Activated T-cell treated with anti-CD3 and anti-CD28 coated beads, Interleukin-2, amount 50 U/mL, for 48 hours (primary cell): Measurements from ENCODE around the gene FCGR1A.
"Not testable (repeated sequence)": the region's sequence is repeated elsewhere in the genome, so short reads cannot be mapped to it uniquely, and the experiment has no call there.

ENCODE experiments used
- DNase-seq, 2 experiments: peaks; one replicate each; pipeline ENCODE4 v3.0.0-alpha.2; 2020

The FCGR1A gene

GRCh38 chr1:149778313-149778712 lies 4.2 kb upstream of the FCGR1A start:
- not testable (repeated sequence) for DNase-seq

GRCh38 chr1:149781413-149781984 lies 995 bp upstream of the FCGR1A start:
- DNase-seq, result peak; percentile 35 to 38

GRCh38 chr1:149783289-149783688 lies 795 bp downstream of the FCGR1A start:
- DNase-seq, result not testable (repeated sequence)

- DNase-seq, result not testable (repeated sequence)
Measured at GRCh38 chr1:149783868-149784267, 1.4 kb downstream of the FCGR1A start.

- DNase-seq, result not testable (repeated sequence)
Measured at GRCh38 chr1:149787688-149788451, 5.4 kb downstream of the FCGR1A start.

- DNase-seq, result peak; percentile 58 to 75
Measured at GRCh38 chr1:149792502-149792901, 10.0 kb downstream of the FCGR1A start.

- peak; percentile 83 to 89 for DNase-seq
Measured at GRCh38 chr1:149792912-149793515, 10.5 kb downstream of the FCGR1A start.

GRCh38 chr1:149793885-149794284 lies 11.4 kb downstream of the FCGR1A start:
- not testable (repeated sequence) for DNase-seq

GRCh38 chr1:149801628-149802027 lies 19.1 kb downstream of the FCGR1A start:
- DNase-seq, result not testable (repeated sequence)

GRCh38 chr1:149804417-149805080 lies 22.1 kb downstream of the FCGR1A start:
- DNase-seq, result not testable (repeated sequence)

GRCh38 chr1:149810697-149811405 lies 28.4 kb downstream of the FCGR1A start:
- peak in 1 of 2 experiments; percentile 37 for DNase-seq

- peak; percentile 41 to 55 for DNase-seq
Measured at GRCh38 chr1:149811514-149811889, 29.0 kb downstream of the FCGR1A start.

GRCh38 chr1:149811890-149812829 lies 29.7 kb downstream of the FCGR1A start:
- DNase-seq, result peak; percentile 87

GRCh38 chr1:149812893-149813801 lies 30.7 kb downstream of the FCGR1A start:
- DNase-seq, result peak; percentile 69 to 76

GRCh38 chr1:149820387-149820786 lies 37.9 kb downstream of the FCGR1A start:
- not testable (repeated sequence) for DNase-seq

GRCh38 chr1:149826555-149826954 lies 44.1 kb downstream of the FCGR1A start:
- DNase-seq, result not testable (repeated sequence)

GRCh38 chr1:149831764-149832315 lies 49.3 kb downstream of the FCGR1A start:
- DNase-seq, result not testable (repeated sequence)

GRCh38 chr1:149832316-149833126 lies 50.0 kb downstream of the FCGR1A start:
- not testable (repeated sequence) for DNase-seq

- DNase-seq, result not testable (repeated sequence)
Measured at GRCh38 chr1:149833144-149833543, 50.6 kb downstream of the FCGR1A start.
